ENCODE results near the gene TLCD3A. TPM values are rescaled to one million over a fixed set of nuclear protein-coding genes. Genes with fewer than 3 reads are reported as not detected.
A peak's percentile ranks its signal among the peaks of the same experiment; 100 is the strongest.
"Not testable (repeated sequence)": the region's sequence is repeated elsewhere in the genome, so short reads cannot be mapped to it uniquely, and the experiment has no call there.

Gene TLCD3A
- total and polyA plus RNA-seq, 2 experiments from 2014 or later: 16.4 to 27.0 TPM

- Histone ChIP-seq H3K27ac (peak within 1 kb of the TSS; percentile 69), H3K4me1 (ENCODE audit: low read depth) (peaks cover 5% of the 10 kb centered on the region), H3K27me3 (no peaks in the 10 kb centered on the region), H3K4me3 (peak within 1 kb of the TSS; percentile 62), H3K36me3 (peaks cover 5% of the 10 kb centered on the region), H3K9me3 (ENCODE audit: low read depth) (no peaks in the 10 kb centered on the region)
- peak; percentile 92 to 96 for DNase-seq (ENCODE audit: low read depth in 1 of 2, low spot score in 1 of 2)
- TF ChIP-seq CTCF (IDR thresholded peaks at IDR 0.05; ENCODE audit: low read depth, low read length): peak; percentile 86
These were observed 19.7 kb downstream of the TLCD3A start, which contains the start of gene GEMIN4 for GRCh38 chr17:752002-752619. Gene GEMIN4 (minus strand): TSS chr17:752264. CDS start chr17:752142, 122 bp downstream.

- peaks cover 5% of the 10 kb centered on the region for H3K4me1 ChIP-seq (ENCODE audit: low read depth)
- H3K36me3 ChIP-seq: peaks cover under 1% of the 10 kb centered on the region
- H3K9me3 ChIP-seq (ENCODE audit: low read depth): no peaks in the 10 kb centered on the region
- H3K27me3 ChIP-seq: no peaks in the 10 kb centered on the region
- peak overlapping the region; percentile 69 for H3K27ac ChIP-seq
- TF ChIP-seq CTCF (IDR thresholded peaks at IDR 0.05; ENCODE audit: low read depth, low read length): no peak
- H3K4me3 ChIP-seq: peak overlapping the region; percentile 62
- DNase-seq (ENCODE audit: low read depth in 1 of 2, low spot score in 1 of 2): peak in 1 of 2 donors; percentile 87
These were observed 20.3 kb downstream of the TLCD3A start for GRCh38 chr17:752620-753219.

GRCh38 chr17:753418-753817, 21.0 kb downstream of the TLCD3A start:
- DNase-seq (ENCODE audit: low read depth in 1 of 2, low spot score in 1 of 2): no peak
- TF ChIP-seq CTCF (IDR thresholded peaks at IDR 0.05; ENCODE audit: low read depth, low read length): no peak
- peak overlapping the region; percentile 100 for H3K27ac ChIP-seq
- H3K9me3 ChIP-seq (ENCODE audit: low read depth): no peaks in the 10 kb centered on the region
- no peak overlapping the region for H3K4me3 ChIP-seq
- H3K36me3 ChIP-seq: no peaks in the 10 kb centered on the region
- peaks cover 5% of the 10 kb centered on the region for H3K4me1 ChIP-seq (ENCODE audit: low read depth)
- H3K27me3 ChIP-seq: no peaks in the 10 kb centered on the region

- H3K4me3 ChIP-seq; H3K4me1 ChIP-seq (ENCODE audit: low read depth); H3K9me3 ChIP-seq (ENCODE audit: low read depth); H3K27me3 ChIP-seq: not testable (repeated sequence)
- DNase-seq (ENCODE audit: low read depth in 1 of 2, low spot score in 1 of 2): peak in 1 of 2 donors; percentile 23
- Histone ChIP-seq H3K27ac (peak overlapping the region; percentile 100), H3K36me3 (peaks cover 11% of the 10 kb centered on the region)
These were observed 23.0 kb downstream of the TLCD3A start for GRCh38 chr17:755319-755961.

GRCh38 chr17:756010-756567, 23.7 kb downstream of the TLCD3A start:
- Histone ChIP-seq H3K27ac (peak overlapping the region; percentile 100), H3K36me3 (peaks cover 13% of the 10 kb centered on the region)
- DNase-seq (ENCODE audit: low read depth in 1 of 2, low spot score in 1 of 2): peak; percentile 11 to 57
- not testable (repeated sequence) for H3K9me3 ChIP-seq (ENCODE audit: low read depth); H3K4me3 ChIP-seq; H3K4me1 ChIP-seq (ENCODE audit: low read depth); H3K27me3 ChIP-seq

GRCh38 chr17:759964-760363, 27.6 kb downstream of the TLCD3A start:
- Histone ChIP-seq H3K36me3 (peaks cover 29% of the 10 kb centered on the region), H3K9me3 (ENCODE audit: low read depth) (no peaks in the 10 kb centered on the region), H3K27ac (no peak overlapping the region), H3K27me3 (no peaks in the 10 kb centered on the region), H3K4me1 (ENCODE audit: low read depth) (peaks cover 5% of the 10 kb centered on the region), H3K4me3 (no peak overlapping the region)
- no peak for TF ChIP-seq CTCF (IDR thresholded peaks at IDR 0.05; ENCODE audit: low read depth, low read length)
- no peak for DNase-seq (ENCODE audit: low read depth in 1 of 2, low spot score in 1 of 2)

All from cardiac muscle cell (in vitro differentiated cells and primary cell).